Measurements from ENCODE around the gene GPC5.
"Not testable (repeated sequence)": the region's sequence is repeated elsewhere in the genome, so short reads cannot be mapped to it uniquely, and the experiment has no call there.

The GPC5 gene

GRCh38 chr13:92849381-92849780, 1451.0 kb downstream of the GPC5 start:
- DNase-seq (ENCODE audit: low read depth) = no peak

GRCh38 chr13:92864584-92865284, 1466.3 kb downstream of the GPC5 start:
- no peak for DNase-seq (ENCODE audit: low read depth)

- no peak for DNase-seq (ENCODE audit: low read depth)
Observed at GRCh38 chr13:92873029-92873428, 1474.6 kb downstream of the GPC5 start.

- DNase-seq (ENCODE audit: low read depth) = no peak
Observed at GRCh38 chr13:92886535-92887077, 1488.2 kb downstream of the GPC5 start.

GRCh38 chr13:92894447-92894846, 1496.0 kb downstream of the GPC5 start:
- DNase-seq (ENCODE audit: low read depth) = no peak

GRCh38 chr13:92896842-92897241, 1498.4 kb downstream of the GPC5 start:
- no peak for DNase-seq (ENCODE audit: low read depth)

GRCh38 chr13:92898946-92899345, 1500.5 kb downstream of the GPC5 start:
- DNase-seq (ENCODE audit: low read depth) = not testable (repeated sequence)

GRCh38 chr13:92900446-92900845, 1502.0 kb downstream of the GPC5 start:
- DNase-seq (ENCODE audit: low read depth) = no peak

GRCh38 chr13:92901739-92902138, 1503.3 kb downstream of the GPC5 start:
- no peak for DNase-seq (ENCODE audit: low read depth)

GRCh38 chr13:92912629-92913028, 1514.2 kb downstream of the GPC5 start:
- no peak for DNase-seq (ENCODE audit: low read depth)

- DNase-seq (ENCODE audit: low read depth) = no peak
Observed at GRCh38 chr13:92913840-92914239, 1515.4 kb downstream of the GPC5 start.
